HS-5 (cell line): ENCODE measurements around the gene NPTXR.

Source experiments
- DNase-seq: peaks from one replicate; pipeline ENCODE4 v3.0.0-alpha.2; 2012; ENCODE audit warnings: low read depth

Gene NPTXR

DNA sequence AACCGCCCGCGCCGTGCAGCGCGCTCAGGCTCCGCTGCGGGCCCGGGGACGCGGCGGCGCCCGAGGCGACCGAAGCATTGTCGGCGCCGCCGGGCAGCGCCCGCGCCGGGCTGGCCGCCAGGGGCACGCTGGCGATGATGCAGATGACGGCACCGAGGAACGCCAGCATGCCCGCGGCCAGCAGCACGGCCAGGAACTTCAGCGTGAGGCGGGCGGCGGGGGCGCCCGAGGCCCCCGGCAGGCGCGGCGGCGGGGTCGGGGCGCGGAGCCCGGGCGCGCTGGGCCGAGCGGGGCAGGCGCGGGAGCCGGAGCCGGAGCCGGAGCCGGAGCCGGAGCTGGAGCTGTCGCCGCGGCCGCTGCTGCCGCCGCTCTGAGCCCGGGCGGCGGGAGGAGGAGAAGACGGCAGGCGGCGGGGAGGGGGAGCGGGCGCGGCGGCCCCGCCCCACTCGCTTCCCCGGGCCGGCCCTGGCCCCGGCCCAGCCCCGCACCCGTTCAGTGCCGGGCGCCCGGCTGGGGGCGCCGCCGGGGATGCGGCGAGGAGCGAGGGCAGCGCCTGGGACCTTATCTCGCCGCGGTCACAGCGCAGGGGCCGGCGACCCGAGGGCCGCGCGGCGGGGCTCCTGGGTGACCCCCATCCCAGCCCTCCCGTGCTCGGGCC is at the start of gene NPTXR:
Gene NPTXR, minus strand, starts transcription at position 372 of the 658 bp plus-strand sequence.
- no peak for DNase-seq

GRCh38 chr22:38891256-38891655 is 47.4 kb upstream of the NPTXR start:
- no peak for DNase-seq

DNA sequence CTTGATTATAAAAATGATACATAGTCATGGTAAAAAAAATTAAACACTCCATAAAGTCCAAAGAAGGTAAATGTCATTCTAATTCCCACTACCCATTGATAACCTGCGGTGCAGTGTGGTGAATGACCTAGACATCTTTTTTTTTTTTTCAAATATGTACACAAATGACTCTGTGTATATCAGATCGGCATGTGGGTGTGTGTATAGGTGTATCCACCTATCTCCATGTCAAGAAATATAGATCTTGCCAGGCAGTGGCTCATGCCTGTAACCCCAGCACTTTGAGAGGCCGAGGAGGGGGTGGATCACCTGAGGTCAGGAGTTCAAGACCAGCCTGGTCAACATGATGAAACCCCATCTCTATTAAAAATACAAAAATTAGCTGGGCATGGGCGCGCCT is 46.5 kb upstream of the NPTXR start:
- no peak for DNase-seq

DNA sequence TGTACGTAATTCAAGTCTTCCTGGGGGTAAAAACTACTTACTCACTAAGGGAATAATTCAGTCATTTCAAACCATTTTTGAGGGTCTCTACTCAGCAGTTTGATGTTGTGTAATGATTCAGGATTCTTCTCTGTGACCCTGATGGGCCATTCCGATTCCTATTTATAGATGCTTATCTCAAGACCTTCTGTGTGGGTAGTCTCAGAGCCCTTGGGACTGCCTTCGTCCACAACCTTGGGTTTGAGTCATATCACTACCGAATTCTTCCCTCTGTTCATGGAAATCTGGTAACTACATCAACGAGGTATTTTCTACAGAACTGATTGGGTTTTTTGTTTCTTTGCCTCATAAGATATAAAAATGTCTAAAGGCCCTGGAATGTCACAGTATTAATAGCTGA is 42.5 kb upstream of the NPTXR start:
- no peak for DNase-seq

DNA sequence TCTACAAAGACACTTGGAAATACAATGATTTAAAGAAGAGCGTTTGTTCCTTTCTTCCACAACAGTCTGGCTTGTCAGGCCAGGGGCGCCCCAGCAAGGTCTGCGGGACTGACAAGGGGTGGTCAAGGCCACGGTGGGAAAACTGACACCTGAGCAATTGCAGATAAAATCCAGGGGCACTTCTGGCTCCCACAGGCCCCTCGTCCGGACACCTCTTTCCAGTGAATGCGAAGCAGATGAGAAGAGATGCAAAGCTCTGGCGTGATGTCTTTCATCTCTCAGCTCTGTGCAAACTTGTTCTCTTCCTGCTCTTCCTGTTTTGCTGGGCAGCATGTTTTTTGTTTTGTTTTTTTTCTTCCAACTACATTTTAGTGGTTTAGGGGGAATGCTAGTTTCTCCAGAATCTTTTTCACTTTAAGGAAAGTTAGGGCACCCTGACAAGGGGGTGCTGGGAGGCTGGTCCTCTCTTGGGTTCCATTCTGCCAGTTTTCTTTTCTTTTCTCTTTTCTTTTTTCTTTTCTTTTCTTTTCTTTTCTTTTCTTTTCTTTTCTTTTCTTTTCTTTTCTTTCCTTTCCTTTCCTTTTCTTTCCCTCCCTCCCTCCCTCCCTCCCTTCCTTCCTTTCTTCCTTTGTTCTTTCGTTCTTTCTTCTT is 39.3 kb upstream of the NPTXR start:
- no peak for DNase-seq

DNA sequence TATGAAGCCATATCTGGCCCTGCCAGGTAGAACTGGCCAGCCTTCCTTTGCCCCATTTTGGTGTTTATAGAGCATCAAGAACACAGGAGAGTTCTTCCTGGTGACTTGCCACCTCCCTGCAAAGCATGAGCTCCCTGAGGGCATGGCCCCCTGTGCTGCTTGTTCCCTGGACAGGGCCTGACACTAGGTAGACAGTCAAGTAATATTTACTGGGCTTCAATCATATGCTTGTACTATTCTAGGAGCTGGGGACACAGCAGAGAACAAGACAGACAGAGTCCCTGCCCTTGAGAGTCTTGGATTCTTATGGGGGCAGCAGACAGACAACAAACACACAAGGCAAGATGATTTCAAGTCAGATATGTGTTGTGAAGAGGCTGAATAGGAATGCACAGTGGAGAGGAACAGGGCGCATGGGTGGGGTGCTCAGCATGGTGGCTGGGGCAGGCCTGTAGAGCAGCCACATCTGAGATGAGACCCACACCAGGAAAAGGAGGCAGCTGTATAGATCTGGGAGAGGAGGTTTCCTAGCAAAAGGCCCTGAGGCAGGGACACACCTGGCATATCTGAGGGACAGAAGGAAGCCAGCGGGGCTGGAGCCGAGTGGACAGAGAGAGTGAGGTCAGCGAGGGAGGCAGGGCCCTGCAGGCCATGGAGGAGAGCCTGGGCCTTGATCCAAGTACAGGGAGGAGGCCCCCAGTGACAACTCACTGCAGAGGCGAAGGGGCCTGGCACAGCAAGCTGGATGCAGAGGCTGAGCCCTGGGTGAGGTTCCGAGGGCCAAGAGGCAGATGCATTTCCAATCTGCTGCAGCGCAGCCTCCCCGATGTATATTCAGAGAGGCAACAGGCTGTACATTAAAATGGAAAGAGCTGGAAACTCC is 38.4 kb upstream of the NPTXR start:
- no peak for DNase-seq

GRCh38 chr22:38881464-38881871 is 37.6 kb upstream of the NPTXR start:
- DNase-seq, result no peak

GRCh38 chr22:38879961-38880360 is 36.1 kb upstream of the NPTXR start:
- no peak for DNase-seq

- no peak for DNase-seq
Measured at GRCh38 chr22:38879108-38879729, 35.4 kb upstream of the NPTXR start.

DNA sequence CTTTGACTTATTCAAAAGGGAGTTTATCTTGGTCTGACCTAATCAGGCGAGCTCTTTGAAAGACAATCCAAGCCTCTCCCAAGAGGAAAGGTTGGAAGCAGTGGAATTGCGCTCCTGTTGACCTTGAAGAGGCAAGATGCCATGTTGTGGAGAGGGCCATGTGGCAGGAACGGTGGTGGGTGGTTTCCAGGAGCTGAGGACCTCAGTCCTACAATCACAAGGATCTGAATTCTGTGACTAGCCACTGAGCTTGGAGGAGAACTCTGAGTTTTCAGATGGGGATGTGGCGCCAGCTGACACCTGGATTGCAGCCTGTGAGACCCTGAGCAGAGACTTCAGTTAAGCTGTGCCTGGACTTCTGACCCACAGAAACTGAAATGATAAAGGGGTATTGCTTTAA is 34.2 kb upstream of the NPTXR start:
- DNase-seq, result no peak

- no peak for DNase-seq
Measured at GRCh38 chr22:38874529-38875222, 30.8 kb upstream of the NPTXR start.

- no peak for DNase-seq
Measured at GRCh38 chr22:38873469-38874411, 29.9 kb upstream of the NPTXR start.

- DNase-seq, result no peak
Measured at GRCh38 chr22:38872831-38873248, 29.0 kb upstream of the NPTXR start.

GRCh38 chr22:38872172-38872830 is 28.5 kb upstream of the NPTXR start, which contains the start of gene CBX6:
TSS of gene CBX6 (minus strand) at chr22:38872216. CDS start at chr22:38872190, 26 bp downstream.
- peak; percentile 38 for DNase-seq

DNA sequence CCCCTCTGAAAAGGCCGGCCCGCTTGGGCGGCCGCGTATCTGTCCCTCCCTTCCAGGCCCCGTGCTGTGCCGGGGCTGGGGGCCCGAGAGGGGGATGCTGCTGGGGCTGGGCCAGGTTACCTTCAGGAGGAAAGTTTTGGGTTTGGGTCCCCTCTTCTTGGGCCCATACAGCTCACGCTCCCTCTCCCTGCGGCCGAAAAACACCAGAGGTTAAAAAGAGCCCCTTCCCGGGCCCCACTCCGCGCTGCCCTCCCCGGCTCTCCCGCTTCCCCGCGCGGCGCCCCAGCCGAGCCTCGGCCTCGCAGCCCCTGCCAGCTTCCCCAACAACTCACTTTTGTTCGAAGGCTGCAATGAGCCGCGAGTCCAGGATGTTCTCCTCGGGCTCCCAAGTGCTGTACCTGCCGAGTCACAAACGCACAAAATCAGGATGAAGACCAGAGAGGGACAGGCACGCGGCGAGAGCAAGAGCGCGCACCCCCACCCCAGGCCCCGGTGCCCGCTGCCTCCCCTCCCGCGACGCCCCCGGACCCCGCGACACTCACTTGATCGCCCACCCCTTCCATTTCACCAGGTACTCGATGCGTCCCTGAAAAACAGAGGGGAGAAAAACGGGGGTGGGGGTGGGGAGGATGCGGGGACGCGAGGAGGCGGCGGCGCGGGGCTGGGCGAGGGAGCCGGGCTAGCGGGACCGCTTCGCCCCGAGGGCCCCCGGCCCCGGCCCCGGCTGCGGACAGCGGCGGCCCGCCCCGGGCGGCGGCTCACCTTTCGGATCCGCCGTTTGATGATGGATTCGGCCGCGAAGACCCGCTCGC is 27.7 kb upstream of the NPTXR start:
- DNase-seq, result no peak

DNA sequence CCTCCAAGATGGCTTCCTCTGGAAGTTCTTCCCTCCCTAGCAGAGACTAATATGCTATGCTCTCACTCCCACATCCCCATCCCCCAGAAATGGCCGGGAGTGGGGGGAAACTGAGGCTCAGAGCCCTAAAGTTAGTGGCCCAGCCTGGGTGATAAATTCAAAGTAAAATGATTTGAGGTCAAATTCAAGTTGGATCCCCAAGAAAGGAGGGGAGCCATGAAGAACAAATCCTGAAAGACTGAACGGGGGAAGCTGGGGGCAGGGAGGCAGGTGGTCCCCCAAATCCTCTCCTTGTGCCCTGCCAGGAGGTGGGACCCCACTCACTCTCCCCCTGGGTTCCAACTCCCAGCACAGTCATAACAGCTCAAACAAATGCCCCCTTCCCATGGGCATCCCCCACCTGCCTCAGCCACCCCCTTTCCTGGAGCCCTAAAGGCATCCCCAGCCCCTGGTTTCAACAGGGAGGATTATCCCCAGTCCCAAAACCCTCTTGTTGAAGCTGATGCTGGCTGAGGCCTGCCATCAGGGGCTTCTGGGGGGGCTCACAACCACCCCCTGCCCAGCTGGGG is 27.0 kb upstream of the NPTXR start:
- DNase-seq, result no peak

DNA sequence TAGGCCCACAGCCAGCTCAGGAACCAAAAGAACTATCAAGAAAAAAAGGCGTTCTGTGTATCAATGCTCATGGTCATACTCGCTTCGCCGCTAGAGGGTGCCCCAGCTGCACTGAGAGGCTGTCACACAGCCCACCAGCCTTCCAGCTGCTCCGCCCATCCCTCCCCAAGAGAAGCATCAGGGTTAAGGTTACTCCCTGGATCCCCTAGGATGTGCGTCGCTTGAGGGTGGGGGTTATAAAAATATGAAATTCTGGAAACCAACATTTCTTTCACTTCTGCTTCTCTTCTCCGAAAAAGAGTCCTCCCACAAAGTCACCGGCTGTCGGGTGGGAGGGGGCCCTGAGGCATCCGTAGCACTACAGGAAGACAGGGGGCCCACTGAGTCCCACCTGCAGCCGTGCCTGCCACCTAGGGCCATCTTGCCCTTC is 26.5 kb upstream of the NPTXR start:
- peak; percentile 41 for DNase-seq

- no peak for DNase-seq
Measured at GRCh38 chr22:38869663-38870062, 25.8 kb upstream of the NPTXR start.

GRCh38 chr22:38868886-38869381 is 25.1 kb upstream of the NPTXR start:
- DNase-seq, result no peak
